ENCODE measurements around the gene RET.

GRCh38 chr10:43065761-43066160 lies 11.1 kb upstream of the RET start:
- TF ChIP-seq CTCF (IDR thresholded peaks at IDR 0.05) (no peak), IRF1 (CRISPR knock-in tag; IDR thresholded peaks at IDR 0.05) (no peak), TEAD4 (CRISPR knock-in tag; IDR thresholded peaks at IDR 0.05) (no peak), MAX (CRISPR knock-in tag; IDR thresholded peaks at IDR 0.05) (no peak), ZNF121 (CRISPR knock-in tag; IDR thresholded peaks at IDR 0.05) (no peak), ATF2 (CRISPR knock-in tag; IDR thresholded peaks at IDR 0.05; ENCODE audit: borderline replicate concordance, low read depth) (no peak), JAZF1 (CRISPR knock-in tag; IDR thresholded peaks at IDR 0.05) (no peak), SP1 (CRISPR knock-in tag; conservative IDR thresholded peaks at IDR 0.05) (no peak), FOXP4 (CRISPR knock-in tag; IDR thresholded peaks at IDR 0.05) (no peak), ATF3 (CRISPR knock-in tag; conservative IDR thresholded peaks at IDR 0.05) (no peak), CREM (CRISPR knock-in tag; IDR thresholded peaks at IDR 0.05) (no peak), IRF2 (CRISPR knock-in tag; IDR thresholded peaks at IDR 0.05; ENCODE audit: borderline replicate concordance, low read depth) (no peak), HMGXB4 (CRISPR knock-in tag; IDR thresholded peaks at IDR 0.05) (no peak)
